PC-3 (cell line): Measurements from ENCODE around the gene AZI2.

Experiments
- EZH2 ChIP-seq: fragments of 300-600 bp; sonication (generic); IDR thresholded peaks from one replicate; pipeline ENCODE4 v1.6.1; 2017; ENCODE audit warnings: antibody characterized with exemption, mild to moderate bottlenecking, low read length; ENCODE audit not compliant: unreplicated experiment
- EZH2phosphoT487 ChIP-seq: fragments of 300-600 bp; sonication (generic); IDR thresholded peaks from 2 replicates; pipeline ENCODE4 v1.6.1; 2018; ENCODE audit warnings: mild to moderate bottlenecking, antibody characterized with exemption, low read length, borderline replicate concordance
- TF ChIP-seq, protein P1 (sequence below): fragments of 300-600 bp; sonication (generic); conservative IDR thresholded peaks from 2 replicates; pipeline ENCODE4 v1.5.1; 2017; ENCODE audit warnings: antibody characterized with exemption, low read depth, mild to moderate bottlenecking, low read length

DNA sequence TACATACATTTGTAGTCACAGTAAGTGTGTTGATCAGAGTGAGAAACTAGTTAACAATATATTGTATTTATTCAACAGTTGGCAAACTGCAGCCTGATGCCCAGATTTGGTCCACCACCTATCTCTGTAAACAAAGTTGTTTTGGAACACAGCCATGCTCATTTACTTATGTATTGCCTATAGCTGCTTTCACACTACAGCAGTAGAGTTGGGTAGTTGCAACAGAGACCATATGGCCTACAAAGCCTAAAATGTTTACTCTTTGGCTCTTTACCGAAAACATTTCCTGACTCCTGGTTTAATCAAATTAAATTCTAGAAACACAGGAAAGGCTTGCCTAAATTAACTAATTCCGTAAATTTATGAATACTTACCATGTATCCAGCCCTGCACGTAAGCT, 67.8 kb downstream of the AZI2 start:
- TF ChIP-seq EZH2 = no peak
- TF ChIP-seq, protein P1, sequence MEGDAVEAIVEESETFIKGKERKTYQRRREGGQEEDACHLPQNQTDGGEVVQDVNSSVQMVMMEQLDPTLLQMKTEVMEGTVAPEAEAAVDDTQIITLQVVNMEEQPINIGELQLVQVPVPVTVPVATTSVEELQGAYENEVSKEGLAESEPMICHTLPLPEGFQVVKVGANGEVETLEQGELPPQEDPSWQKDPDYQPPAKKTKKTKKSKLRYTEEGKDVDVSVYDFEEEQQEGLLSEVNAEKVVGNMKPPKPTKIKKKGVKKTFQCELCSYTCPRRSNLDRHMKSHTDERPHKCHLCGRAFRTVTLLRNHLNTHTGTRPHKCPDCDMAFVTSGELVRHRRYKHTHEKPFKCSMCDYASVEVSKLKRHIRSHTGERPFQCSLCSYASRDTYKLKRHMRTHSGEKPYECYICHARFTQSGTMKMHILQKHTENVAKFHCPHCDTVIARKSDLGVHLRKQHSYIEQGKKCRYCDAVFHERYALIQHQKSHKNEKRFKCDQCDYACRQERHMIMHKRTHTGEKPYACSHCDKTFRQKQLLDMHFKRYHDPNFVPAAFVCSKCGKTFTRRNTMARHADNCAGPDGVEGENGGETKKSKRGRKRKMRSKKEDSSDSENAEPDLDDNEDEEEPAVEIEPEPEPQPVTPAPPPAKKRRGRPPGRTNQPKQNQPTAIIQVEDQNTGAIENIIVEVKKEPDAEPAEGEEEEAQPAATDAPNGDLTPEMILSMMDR = no peak
- TF ChIP-seq EZH2phosphoT487 = no peak
